Gastroesophageal sphincter (tissue), 4 donors: ENCODE measurements around the gene LRRC34. TPM values are rescaled to one million over a fixed set of nuclear protein-coding genes. Genes with fewer than 3 reads are reported as not detected.

Source experiments
- ATAC-seq: fragments of 150-250 bp; one replicate; pipeline ENCODE4 v1.9.1; 2016; ENCODE audit warnings: mild to moderate bottlenecking, moderate library complexity
- H3K27ac ChIP-seq, 4 donors: fragments of 200-600 bp; sonication (generic) in 3 of 4; 1 replicate in 3 of 4; 2 replicates in 1 of 4; pipeline ENCODE4 v1.5.1; 2016 to 2019
- H3K27me3 ChIP-seq: fragments of 200-600 bp; sonication (generic); one replicate; pipeline ENCODE4 v1.5.1; 2019
- H3K36me3 ChIP-seq, 2 donors: fragments of 200-600 bp; sonication (generic); one replicate each; pipeline ENCODE4 v1.5.1; 2019; ENCODE audit warnings: control low read depth in 1 of 2
- H3K4me1 ChIP-seq, 3 donors: fragments of 200-600 bp; sonication (generic); 1 replicate in 2 of 3; 2 replicates in 1 of 3; pipeline ENCODE4 v1.5.1; 2016 to 2019; ENCODE audit warnings: control low read depth in 2 of 3
- H3K4me3 ChIP-seq, 2 donors: fragments of 200-600 bp; sonication (generic); one replicate each; pipeline ENCODE4 v1.5.1; 2019; ENCODE audit warnings: mild to moderate bottlenecking in 1 of 2, moderate library complexity in 1 of 2
- H3K9me3 ChIP-seq, 3 donors: fragments of 200-600 bp; sonication (generic); one replicate each; pipeline ENCODE4 v1.5.1; 2017 to 2019; ENCODE audit warnings: control low read depth in 2 of 3
- EP300 ChIP-seq: sonication (generic); formaldehyde crosslinking; IDR thresholded peaks from one replicate; pipeline ENCODE4 v1.6.1; 2017; ENCODE audit warnings: antibody characterized with exemption, mild to moderate bottlenecking
- POLR2A ChIP-seq, 2 donors: fragments of 450-650 bp; IDR thresholded peaks; one replicate each; pipeline ENCODE4 v1.6.1; 2017; ENCODE audit warnings: antibody characterized with exemption in 2 of 2, mild to moderate bottlenecking in 2 of 2, moderate library complexity in 1 of 2
- POLR2AphosphoS5 ChIP-seq: sonication (generic); formaldehyde crosslinking; IDR thresholded peaks from one replicate; pipeline ENCODE4 v1.6.1; 2017; ENCODE audit warnings: antibody characterized with exemption
- WGBS, 2 donors: methylation state at CpG; one replicate each; pipeline ENCODE4 v1.1.5; 2018; ENCODE audit warnings: low coverage in 1 of 2; 5-methylcytosine and 5-hydroxymethylcytosine counted together
- total RNA-seq, 4 donors: library from RNA; depleted of rRNA; stranded (reverse); fragments of >200 nt; gene quantifications; one replicate each; pipeline ENCODE4 v1.1.0, GENCODE V29; 2016
- TF ChIP-seq, protein P1 (sequence below), 4 experiments: fragments of 200-600 bp in 2 of 4; fragments of 450-650 bp in 2 of 4; sonication (generic) in 1 of 4; IDR thresholded peaks; one replicate each; pipeline ENCODE4 v1.5.1; 2017 to 2019; ENCODE audit warnings: antibody characterized with exemption in 4 of 4, mild to moderate bottlenecking in 2 of 4, moderate library complexity in 2 of 4

Gene LRRC34
- total RNA-seq, 4 donors from 2014 or later, result 3.1 to 7.9 (median 5.9) TPM

- TF ChIP-seq POLR2AphosphoS5 (no peak), EP300 (no peak), POLR2A (IDR thresholded peaks at IDR 0.05) (no peak)
- Histone ChIP-seq H3K36me3 (no peaks in the 10 kb centered on the region), H3K9me3 (no peaks in the 10 kb centered on the region), H3K4me1 (no peaks in the 10 kb centered on the region), H3K27ac (no peak overlapping the region), H3K27me3 (peaks cover 16% of the 10 kb centered on the region), H3K4me3 (no peak overlapping the region)
- 72 to 76% methylated on average over 3 of the region's 3 CpGs for WGBS, 2 donors
- no peak for ATAC-seq
These were observed 12.6 kb upstream of the LRRC34 start for GRCh38 chr3:169825316-169825715.

DNA sequence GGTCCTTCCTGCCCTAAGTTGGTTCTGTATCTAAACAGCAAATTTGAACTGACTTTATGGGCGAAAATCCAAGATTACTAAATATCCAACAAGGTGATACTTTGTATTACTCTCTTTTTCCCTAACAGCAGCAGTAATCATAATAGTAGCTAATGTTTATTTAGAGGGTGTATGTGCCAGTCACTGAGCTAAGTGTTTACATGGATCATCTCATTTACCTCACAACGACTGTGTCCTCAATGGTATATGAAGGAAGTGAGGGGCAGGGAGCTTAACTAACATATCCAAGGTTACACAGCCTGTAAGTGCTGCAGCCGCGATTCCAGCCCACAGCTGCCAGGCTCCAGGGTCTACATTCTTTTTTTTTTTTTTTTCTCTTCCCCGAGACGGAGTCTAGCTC is 10.3 kb upstream of the LRRC34 start:
- Histone ChIP-seq H3K27ac (no peak overlapping the region), H3K4me1 (no peaks in the 10 kb centered on the region), H3K4me3 (no peak overlapping the region), H3K9me3 (no peaks in the 10 kb centered on the region), H3K27me3 (peaks cover 16% of the 10 kb centered on the region), H3K36me3 (no peaks in the 10 kb centered on the region)
- ATAC-seq, result no peak
- TF ChIP-seq, protein P1, sequence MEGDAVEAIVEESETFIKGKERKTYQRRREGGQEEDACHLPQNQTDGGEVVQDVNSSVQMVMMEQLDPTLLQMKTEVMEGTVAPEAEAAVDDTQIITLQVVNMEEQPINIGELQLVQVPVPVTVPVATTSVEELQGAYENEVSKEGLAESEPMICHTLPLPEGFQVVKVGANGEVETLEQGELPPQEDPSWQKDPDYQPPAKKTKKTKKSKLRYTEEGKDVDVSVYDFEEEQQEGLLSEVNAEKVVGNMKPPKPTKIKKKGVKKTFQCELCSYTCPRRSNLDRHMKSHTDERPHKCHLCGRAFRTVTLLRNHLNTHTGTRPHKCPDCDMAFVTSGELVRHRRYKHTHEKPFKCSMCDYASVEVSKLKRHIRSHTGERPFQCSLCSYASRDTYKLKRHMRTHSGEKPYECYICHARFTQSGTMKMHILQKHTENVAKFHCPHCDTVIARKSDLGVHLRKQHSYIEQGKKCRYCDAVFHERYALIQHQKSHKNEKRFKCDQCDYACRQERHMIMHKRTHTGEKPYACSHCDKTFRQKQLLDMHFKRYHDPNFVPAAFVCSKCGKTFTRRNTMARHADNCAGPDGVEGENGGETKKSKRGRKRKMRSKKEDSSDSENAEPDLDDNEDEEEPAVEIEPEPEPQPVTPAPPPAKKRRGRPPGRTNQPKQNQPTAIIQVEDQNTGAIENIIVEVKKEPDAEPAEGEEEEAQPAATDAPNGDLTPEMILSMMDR (IDR thresholded peaks at IDR 0.05), result no peak
- TF ChIP-seq EP300, result no peak
- TF ChIP-seq POLR2AphosphoS5, result no peak
- TF ChIP-seq POLR2A (IDR thresholded peaks at IDR 0.05), result no peak
- WGBS, 2 donors, result 62 to 68% methylated on average over 3 to 5 of the region's 6 CpGs

GRCh38 chr3:169822540-169822939 is 9.8 kb upstream of the LRRC34 start:
- Histone ChIP-seq H3K9me3 (no peaks in the 10 kb centered on the region), H3K27ac (no peak overlapping the region), H3K4me3 (no peak overlapping the region), H3K4me1 (no peaks in the 10 kb centered on the region), H3K27me3 (peaks cover 16% of the 10 kb centered on the region), H3K36me3 (no peaks in the 10 kb centered on the region)
- TF ChIP-seq POLR2AphosphoS5 (no peak), EP300 (no peak), POLR2A (IDR thresholded peaks at IDR 0.05) (no peak)
- TF ChIP-seq, protein P1 (IDR thresholded peaks at IDR 0.05), result no peak
- no peak for ATAC-seq
- 98% methylated on average over 15 of the region's 20 CpGs; no CpG with 5 or more reads in 1 of the 2 donors for WGBS, 2 donors

DNA sequence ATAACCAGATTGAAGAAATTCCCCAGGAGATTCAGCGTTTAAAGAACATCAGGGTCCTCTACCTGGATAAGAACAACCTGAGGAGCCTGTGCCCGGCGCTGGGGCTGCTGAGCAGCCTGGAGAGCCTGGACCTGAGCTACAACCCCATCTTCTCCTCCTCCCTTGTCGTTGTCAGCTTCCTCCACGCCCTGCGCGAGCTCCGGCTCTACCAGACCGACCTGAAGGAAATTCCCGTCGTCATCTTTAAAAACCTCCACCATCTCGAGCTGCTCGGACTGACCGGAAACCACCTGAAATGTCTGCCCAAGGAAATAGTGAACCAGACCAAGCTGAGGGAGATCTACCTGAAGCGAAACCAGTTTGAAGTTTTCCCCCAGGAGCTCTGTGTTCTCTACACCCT is 9.4 kb upstream of the LRRC34 start:
- TF ChIP-seq POLR2AphosphoS5, result no peak
- TF ChIP-seq EP300, result no peak
- TF ChIP-seq, protein P1 (IDR thresholded peaks at IDR 0.05), result no peak
- no peak for TF ChIP-seq POLR2A (IDR thresholded peaks at IDR 0.05)
- ATAC-seq, result no peak
- no peaks in the 10 kb centered on the region for H3K9me3 ChIP-seq
- 88 to 100% methylated on average over 2 to 11 of the region's 15 CpGs for WGBS, 2 donors
- H3K4me3 ChIP-seq, result no peak overlapping the region
- no peak overlapping the region for H3K27ac ChIP-seq
- H3K4me1 ChIP-seq, result no peaks in the 10 kb centered on the region
- no peaks in the 10 kb centered on the region for H3K36me3 ChIP-seq
- H3K27me3 ChIP-seq, result peaks cover 16% of the 10 kb centered on the region

DNA sequence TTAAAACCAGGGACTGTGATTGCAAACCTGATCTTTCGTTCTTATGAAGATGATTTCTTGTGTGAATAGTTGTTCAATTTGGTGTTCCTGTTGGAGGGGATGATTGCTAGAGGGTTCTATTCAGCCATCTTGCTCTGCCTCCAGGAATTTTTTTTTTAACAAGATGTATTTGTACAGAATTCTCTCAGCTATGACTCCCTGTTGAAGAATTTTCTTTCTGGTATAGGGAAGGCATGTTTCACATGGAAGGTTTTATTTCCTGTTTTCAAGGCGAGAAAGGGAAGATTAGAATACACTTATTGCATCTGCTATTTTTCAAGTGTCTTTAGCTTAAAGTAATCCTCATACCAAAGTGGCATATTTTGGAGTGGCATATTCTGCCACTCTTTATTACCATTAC is 5.6 kb upstream of the LRRC34 start:
- ATAC-seq, result no peak
- 75% methylated on average over 2 of the region's 2 CpGs; no CpG with 5 or more reads in 1 of the 2 donors for WGBS, 2 donors
- peaks cover 13% of the 10 kb centered on the region for H3K27me3 ChIP-seq
- no peaks in the 10 kb centered on the region for H3K36me3 ChIP-seq
- TF ChIP-seq POLR2A (IDR thresholded peaks at IDR 0.05), result no peak
- TF ChIP-seq, protein P1 (IDR thresholded peaks at IDR 0.05), result no peak
- no peak for TF ChIP-seq EP300
- no peak for TF ChIP-seq POLR2AphosphoS5
- no peak overlapping the region for H3K4me3 ChIP-seq
- H3K4me1 ChIP-seq, result peaks cover 0 to 9% (median 2%) of the 10 kb centered on the region in 3 donors
- H3K9me3 ChIP-seq, result peaks cover 0 to 5% (median 0%) of the 10 kb centered on the region in 3 donors
- no peak overlapping the region for H3K27ac ChIP-seq
